HG03432 (cell line): ENCODE data around the gene DMC1.
A peak's percentile ranks its signal among the peaks of the same experiment; 100 is the strongest.

ENCODE experiments used
- ATAC-seq: cut with Tn5 transposase; IDR thresholded peaks from one replicate; pipeline ENCODE4 v1.9.1; 2021; ENCODE audit warnings: mild to moderate bottlenecking, moderate library complexity; ENCODE audit not compliant: unreplicated experiment

DMC1 gene

DNA sequence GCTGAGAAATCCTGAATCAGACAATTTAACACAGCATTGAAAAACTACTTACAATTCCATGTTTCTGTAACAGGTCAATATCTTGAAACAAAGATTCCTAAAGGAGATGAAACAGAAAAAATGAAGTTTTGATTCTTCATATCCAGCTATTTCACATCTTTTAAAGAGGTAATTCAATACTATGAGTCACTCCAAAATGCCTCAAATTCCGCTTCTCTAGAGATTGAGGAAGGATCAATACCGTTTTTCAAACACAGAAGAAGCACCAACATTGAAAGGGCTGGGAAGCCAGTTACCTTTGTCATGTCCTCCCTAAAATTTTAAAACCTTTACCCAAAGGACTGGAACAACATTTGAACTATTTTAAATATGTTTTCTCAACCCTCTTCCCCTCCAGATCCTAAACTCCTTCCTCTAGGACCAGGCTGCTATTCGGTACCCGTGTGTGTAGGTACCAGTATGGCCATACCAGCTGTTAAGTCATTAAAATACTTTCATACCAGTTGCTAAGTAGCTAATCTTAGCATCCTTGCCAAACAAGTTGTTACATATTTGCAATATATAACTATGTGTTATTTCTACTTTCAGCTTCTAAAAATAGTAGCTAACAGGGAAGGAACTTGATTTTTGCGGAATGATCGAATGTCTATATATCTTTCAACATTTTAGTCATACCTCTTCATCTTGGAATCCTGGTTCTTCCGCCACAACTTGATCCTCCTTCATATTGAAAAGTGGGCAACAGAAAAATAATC, 2.3 kb downstream of the DMC1 start:
- ATAC-seq, result no peak

DNA sequence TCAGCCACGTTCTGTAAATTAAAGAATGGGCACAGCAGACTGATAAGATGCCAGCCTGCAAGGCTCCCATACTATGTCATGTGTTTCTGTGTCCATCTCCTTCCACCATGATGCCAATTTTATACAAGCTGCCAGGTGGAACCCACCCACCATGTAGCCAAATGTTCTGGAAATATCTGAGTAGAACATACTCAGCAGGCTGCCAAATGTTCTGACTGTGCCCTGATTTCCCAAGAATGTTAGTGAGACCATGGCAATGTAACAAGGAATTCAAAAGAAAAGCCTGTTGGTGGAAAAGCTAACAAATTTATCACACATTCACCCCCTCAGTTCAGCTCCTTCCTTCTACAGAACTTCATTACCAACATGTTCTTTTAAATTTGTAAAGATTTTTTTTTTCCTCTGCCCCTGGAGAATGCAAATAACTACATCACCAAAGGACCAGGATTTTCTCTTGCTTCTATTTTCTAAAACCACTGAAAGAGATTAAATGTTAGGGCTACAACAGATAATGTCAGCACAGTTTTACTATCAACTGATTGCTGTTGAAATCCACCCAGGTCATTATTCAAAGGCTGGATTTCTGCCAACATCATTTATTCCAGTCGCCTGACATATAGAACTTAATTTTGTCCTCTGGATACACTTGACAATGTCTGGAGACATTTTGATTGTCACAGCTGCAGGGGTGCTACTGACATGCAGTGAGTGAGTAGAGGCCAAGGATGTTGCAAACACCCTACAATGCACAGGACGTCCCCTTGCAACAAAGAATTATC, 3.1 kb downstream of the DMC1 start:
- ATAC-seq, result no peak

DNA sequence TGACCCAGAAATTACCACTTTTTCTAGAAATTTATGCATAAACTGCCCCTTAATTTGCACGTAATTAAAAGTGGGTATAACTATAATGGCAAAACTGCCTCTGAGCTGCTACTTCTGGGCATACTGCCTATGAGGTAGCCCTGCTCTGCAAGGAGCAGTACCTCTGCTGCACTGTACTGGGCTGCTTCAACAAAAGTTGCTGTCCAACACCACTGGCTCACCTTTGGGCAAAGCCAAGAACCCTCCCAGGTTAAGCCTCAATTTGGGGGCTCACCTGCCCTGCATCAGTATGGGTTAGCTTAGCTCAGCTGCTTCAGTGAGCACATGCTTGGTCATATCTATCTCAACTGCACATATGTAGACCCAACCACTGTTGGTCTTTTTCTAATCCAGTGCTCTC, 4.5 kb downstream of the DMC1 start:
- no peak for ATAC-seq

DNA sequence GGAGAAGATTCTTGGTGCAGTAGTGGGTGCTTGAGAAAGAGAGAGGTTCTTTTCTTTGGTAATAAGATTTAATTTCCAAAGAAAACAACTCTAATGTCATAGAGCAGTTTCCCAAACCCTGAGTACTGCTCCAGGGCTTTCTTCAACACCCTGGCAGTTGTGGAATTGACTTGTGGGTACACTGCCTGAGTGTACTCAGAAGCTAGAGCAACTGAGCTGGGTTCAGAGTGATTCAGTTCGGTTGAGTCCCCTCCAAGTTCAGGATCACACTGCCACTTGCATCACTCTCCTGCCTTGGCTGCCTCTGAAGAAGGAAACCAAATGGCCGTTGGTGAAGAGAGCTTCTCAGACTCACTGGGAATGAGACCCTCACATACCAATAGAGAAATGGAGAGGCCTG, 5.3 kb downstream of the DMC1 start:
- ATAC-seq, result no peak

DNA sequence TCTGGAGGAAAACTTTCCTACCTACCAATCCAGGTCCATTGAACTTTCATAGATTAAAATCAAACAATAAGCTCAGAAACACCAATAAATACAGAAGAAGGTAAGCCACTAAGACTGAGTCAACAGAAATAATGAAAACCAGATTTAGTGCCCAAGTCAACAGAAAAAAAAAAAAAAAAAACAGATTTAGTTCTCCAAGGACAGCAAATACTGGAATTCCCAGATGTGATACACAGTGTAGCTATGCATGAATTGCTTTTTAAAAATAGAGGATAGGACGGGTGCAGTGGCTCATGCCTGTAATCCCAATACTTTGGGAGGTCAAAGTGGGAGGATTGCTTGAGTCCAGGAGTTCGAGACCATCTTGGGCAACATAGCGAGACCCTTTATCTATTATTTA, 15.7 kb downstream of the DMC1 start:
- ATAC-seq, result no peak

DNA sequence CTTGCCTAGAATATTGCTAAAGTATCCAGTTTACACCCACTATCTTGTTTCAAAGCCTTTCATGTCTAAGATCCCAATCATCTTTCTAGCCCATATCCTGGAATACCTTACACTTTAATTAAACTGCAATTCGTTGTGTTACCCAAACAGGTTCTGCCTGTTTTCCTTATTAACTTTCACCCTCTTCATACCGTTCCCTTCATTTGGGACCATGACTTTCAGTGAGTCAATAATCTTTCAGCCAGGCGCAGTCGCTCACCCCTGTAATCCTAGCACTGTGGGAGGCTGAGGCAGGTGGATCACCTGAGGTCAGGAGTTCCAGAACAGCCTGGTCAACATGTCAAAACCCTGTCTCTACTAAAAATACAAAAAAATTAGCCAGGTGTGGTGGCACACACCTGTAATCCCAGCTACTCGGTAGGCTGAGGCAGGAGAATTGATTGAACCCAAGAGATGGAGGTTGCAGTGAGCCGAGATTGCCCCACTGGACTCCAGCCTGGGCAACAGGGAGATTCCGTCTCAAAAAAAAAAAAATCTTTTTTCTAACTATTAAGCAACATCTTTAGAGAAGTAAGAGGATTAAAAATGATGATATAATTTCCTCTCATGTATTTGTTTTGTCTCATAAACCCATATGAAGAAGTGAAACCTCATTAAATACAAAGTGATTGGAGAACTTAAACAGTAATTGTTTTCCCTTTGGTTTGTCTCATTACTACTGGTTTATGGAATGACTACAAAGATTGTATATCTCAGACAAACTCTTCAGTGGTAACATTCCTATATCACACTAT, 20.7 kb downstream of the DMC1 start:
- no peak for ATAC-seq

DNA sequence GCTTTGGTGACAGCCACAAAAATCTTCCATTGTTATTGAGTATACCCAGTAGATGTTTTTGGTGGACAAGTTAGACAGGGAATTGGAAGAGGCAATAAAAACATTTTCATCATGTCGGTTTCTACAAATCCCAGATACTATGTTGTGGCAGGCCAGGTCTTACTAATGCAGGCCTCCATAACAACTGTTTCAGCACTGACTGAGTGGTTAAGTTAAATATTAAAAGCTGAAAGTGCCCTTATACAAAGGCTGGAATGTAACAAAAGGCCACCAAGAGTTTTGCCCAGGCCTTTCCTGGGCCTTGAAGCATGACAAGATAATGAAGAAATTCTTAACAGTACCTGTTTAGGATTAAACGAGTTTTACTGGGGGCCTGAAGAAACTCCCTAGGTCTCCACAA, 29.3 kb downstream of the DMC1 start:
- no peak for ATAC-seq

DNA sequence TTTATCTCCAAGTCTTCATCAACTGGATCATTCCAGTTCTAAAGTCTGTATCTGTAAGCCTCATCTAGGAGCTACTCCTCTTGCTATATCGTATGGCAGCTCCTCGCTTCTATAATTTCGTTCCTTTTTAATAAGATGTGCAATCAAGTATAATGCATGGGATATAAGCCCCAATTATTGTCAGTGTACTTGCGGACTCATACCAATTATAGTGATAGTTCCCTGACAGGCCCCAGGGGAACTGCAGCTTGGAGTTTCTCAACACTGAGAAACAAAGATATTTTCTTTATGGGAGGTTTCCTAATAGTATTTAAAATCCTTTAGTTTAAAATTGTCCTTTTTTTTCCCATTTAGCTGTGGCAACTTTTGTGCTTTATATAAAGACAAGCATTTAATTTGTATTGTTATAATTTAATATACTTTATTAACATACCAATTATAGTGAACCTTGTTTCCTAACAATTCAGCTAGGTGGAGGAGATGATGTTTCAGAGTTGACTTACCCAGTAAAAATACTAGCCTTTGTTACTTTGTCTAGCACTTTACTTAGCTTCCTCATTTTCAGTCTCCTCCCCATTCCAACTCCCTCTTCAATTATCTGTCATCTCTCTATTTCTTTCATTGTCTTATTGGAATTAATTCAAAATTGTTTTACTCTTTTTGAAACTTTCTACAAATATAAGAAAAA, 38.6 kb downstream of the DMC1 start:
- ATAC-seq, result no peak

DNA sequence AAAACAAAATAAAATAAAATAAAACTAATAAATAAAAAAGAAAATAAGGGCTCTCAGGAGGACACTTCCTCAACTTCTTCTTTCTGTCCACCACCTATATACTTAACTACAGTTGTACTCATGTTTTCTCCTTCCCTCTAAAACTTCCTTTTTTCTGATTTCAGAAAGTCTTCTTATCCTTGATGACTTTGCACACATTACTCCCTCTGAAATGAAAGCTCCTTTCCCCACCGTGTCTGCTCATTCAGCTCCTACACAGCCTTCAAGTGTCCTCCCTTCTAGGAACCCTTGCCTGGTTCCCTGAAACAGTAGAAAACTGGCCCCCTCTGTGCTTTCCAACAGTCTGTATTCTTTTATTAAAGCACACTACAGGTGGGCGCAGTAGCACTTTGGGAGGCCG, 45.6 kb downstream of the DMC1 start:
- ATAC-seq, result no peak

DNA sequence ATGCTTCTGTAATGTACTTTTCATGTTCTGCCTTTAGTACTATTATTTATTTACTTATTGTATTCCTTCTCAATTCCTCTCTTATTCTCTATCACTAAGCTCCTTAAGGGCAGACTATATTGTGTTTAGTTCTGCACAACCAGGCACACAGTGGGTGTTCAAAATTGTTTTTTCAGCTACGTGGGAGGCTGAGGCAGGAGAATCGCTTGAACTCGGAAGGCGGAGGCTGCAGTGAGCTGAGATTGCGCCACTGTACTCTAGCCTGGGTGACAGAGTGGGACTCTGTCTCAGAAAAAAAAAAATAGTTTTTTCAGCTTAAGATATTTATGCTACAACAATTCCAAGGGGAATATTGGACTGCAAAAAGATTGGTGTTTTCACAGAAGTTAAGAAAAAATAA, 46.5 kb downstream of the DMC1 start:
- ATAC-seq, result no peak

DNA sequence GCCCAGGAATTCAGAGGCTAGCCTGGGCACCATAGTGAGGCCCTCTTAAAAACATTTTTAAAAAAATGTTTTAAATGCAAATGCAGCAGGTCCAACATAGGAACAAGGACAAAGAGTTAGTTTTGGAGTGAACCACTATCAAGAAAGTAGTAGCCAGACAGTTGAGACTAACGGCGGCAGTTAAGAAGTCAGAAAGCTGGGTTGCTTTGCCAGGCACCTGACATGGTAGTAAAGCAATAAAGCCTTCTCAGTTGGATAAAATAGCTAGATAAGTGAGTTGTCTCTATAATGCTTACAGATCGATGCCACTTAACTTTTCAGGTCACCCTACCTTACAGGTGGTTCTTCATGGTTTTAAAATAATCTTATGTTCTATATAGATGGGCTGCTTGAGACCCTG, 47.0 kb downstream of the DMC1 start:
- no peak for ATAC-seq

DNA sequence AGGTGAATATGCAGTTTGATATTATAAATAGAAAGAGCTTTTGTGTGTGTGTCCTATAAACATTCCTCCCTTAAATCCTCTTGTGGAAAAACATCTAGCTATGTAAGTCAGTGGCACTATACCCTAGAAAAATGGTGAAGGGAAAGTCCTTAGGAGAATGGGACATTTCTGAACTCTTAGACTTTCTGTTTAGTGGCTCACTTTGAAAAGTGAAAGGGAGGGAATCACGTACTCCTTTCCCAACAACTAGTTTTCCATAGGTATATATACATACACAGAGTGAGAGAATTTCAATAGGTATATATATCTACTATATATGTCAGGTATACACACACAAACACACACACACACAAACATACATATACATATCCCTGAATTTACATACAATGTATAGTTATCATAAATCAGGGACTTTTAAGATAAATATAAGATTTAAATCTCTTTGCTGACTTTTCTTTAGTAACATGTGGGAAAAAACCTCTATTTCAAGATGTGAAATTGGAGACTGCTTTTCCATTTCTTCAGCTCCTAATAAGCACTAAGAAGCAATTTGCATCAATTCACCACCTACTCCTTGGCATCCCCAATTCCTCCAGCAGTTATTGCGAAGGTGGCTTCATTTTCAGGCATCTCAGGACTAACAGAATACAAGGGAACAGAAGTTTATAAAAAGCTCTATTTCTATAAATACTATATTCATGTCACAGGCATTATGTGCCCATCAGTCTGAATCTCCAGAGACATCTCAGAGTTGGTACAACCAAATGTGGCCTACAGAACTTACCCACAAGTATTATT, 50.3 kb downstream of the DMC1 start:
- no peak for ATAC-seq

DNA sequence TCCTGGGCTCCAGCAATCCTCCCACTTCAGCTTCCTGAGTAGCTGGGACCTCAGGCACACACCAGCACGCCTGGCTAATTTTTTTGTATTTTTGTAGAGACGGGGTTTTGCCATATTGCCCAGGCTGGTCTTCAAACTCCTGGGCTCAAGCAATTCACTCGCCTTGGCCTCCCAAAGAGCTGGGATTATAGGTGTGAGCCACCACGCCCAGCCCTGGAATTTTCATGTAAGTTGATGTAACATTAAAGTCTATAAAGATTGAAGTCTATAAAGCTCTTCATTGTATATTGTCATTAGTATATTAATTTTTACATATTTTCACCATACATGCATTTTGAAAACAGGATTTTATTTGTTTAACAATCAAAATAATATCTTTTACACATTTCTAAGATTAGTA, 51.4 kb downstream of the DMC1 start:
- ATAC-seq, result no peak

DNA sequence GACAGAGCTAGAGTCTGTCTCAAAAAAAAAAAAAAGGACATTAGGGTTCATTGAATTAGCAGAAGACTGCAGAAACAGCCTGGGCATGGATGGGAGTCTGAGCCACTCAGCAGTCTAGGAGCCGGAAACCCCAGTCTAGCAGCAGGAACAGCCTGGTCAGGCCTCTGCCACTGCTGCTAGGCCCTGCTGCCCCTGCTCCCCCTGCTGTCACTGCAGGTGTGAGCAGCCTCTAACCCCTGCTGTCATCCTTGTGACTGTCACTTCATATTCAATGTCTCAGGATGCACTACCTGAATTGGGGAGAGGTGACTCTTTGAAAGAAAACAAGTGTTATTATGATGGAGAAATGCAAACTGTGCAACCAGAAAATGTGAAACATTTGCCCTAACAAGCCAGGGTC, 56.9 kb downstream of the DMC1 start:
- no peak for ATAC-seq

DNA sequence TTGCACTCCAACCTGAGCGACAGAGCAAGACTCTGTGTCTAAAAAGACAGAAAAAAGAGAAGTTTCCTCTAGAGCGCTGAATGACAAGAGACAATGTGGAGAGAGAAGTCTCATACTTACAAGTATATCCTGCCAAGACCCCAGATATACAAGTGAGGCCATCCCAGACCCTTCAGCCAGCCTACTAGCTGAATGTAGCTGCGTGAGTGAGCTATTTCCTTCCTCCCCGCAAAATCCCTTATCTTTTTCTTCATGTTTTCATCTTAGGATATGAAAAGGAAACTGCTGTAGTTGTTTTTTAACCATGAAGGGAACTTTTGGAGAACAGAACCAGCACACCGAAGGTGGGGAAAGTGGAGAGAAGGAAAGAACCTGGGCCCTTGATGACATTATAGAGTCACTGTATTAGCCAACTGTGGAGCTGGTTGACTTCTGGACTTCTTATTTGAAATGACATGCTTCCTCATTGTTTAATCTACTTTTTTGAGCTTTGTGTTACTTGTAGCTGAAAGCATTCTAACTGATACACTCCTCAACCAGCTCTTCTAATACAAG, 59.5 kb downstream of the DMC1 start:
- no peak for ATAC-seq

DNA sequence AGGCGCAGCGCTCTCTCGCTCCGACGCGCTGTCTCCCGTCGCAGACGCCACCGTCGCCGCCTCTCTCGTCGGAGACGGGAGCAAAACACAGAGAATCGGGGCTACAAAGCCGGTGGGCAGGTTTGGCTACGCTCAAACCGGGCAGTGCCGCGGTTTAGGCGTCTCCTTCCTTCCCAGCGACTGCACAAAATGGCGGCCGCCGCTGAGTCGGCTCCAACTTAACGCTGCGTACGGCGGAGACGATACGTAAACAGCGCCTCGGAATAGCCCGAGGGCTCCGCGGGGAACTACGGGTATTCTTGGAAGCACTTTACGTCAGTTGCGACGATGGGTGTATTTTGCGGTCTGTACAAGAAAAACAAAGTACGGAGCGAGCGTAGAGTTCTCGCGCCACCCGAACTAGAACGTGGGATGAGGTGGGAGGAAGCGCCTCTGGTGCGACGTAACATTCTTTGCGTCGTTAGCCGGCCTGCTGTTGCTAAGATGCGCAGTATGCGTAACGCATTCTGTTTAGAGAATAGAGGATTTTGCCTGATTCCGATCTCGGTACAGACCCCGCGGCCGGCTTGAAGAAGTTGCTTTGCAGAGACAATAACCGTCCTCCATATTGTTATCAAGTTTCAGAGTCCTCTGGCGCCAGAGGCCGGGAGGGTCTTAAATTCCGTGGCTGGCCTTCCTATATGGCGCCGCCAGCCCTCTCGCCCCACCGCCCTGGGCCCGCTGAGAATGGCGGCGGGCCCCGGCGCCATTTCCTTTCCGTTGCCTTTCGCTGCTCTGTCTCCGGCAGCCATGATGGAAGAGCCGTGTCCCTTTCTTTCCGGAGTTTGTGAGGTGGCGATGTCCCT, 63.6 kb downstream of the DMC1 start, which contains the start of gene DDX17:
Gene DDX17 (minus strand): TSS at position 194 of the 845 bp plus-strand sequence.
- ATAC-seq, result peak; percentile 81

DNA sequence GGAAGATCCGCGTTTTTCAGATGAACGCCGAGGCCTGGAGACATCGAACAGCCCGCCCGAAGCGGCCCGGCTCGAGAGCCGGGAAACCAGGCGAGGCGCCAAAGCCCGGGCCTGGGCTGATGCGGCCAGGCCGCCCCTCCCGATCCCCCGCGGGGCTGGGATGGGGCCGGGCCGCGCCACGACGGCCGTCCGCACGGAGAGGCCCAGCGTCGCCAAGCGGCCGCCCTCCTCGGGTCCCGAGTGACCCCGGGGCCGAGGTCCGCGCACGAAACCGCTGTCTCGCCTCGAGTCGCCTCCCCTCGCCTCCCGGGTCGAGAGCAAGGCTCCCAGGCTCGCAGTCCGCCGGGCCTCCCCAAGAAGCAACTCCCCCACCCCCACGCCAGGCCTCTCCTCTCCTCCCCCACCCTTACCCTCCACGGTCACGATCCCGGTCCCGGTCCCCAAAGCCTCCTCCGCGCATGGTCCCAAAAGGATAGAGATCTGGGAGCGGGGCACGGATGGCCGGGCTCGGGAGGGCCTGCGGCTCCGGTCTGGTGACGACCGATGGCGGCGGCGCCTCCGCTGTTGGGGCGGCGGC, 64.4 kb downstream of the DMC1 start:
- ATAC-seq, result peak; percentile 34

DNA sequence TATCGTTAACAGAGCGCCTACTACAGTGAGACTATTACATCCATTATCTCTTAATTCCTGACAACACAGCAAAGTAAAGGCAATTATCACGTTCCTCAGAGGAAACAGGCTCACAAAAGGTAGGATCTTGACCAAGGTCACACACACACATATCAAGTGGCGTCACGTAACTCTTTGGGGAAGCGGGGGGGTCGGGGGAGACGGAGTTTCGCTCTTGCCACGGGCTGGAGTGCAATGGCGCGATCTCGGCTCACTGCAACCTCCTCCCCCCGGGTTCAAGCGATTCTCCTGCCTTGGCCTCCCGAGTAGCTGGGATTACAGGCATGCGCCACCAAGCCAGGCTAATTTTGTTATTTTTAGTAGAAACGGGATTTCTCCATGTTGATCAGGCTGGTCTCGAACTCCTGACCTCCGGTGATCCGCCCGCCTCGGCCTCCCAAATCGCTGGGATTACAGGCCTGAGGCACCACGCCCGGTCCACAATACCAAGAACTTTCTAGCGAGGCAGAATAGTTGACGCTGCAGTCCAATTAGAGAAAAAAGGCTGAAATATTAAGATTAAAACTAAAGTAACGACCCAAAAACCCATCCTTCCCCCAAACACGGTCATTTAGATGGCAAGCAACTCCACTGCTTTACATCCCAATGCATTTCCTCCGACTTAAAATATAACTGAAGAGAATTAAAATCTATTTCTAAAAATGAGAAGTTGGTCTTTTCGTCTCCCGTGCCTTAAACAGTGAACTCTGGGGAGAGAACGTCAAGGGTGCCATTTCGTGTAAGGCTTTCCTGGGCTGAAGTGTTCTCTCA, 65.0 kb downstream of the DMC1 start:
- no peak for ATAC-seq
